NCI-H187 (cell line): Measurements from ENCODE around the gene CSTA.

Experiments used
- DNase-seq, 2 experiments: peaks; one replicate each; lab custom pipeline; 2025; lab: John Stamatoyannopoulos, UW

The CSTA gene, protein sequence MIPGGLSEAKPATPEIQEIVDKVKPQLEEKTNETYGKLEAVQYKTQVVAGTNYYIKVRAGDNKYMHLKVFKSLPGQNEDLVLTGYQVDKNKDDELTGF

DNA sequence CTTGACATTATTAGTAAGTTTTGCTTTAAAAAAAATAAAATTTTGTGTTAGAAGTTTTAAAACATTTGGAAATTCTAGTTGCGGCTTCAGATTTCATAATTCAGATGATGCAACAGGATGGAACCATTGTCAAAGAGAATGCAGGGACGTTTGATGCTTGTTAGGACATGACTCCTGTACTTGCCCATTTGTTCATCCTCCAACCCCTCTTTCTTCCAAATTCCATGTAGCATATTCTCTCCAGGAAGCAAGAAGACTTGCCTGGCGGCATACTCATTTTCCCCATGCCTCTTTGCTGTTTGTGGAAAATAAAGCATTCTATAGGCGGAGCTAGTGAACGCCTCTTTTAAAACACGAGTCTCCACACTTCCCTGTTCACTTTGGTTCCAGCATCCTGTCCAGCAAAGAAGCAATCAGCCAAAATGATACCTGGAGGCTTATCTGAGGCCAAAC is at the start of gene CSTA:
Gene CSTA, plus strand, starts transcription at position 378 of the 453 bp plus-strand sequence. Its CDS starts 45 bp downstream, at position 423.
- DNase-seq = no peak

DNA sequence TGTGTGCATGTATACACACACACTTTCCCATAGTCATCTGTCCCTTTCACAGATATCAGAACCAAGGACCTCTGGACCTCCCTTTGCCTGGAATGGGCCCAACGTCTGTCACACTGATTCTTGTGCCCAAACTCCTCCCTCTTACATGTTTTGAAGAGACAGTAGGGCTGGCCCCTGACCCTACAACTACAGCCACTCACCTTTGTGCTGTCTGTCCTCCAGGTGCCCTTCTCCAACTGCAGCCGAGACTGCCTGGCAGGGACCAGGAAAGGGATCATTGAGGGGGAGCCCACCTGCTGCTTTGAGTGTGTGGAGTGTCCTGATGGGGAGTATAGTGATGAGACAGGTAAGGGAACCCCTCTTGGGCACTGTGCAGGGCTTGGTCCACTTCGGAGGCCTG is 43.2 kb upstream of the CSTA start:
- DNase-seq = no peak

DNA sequence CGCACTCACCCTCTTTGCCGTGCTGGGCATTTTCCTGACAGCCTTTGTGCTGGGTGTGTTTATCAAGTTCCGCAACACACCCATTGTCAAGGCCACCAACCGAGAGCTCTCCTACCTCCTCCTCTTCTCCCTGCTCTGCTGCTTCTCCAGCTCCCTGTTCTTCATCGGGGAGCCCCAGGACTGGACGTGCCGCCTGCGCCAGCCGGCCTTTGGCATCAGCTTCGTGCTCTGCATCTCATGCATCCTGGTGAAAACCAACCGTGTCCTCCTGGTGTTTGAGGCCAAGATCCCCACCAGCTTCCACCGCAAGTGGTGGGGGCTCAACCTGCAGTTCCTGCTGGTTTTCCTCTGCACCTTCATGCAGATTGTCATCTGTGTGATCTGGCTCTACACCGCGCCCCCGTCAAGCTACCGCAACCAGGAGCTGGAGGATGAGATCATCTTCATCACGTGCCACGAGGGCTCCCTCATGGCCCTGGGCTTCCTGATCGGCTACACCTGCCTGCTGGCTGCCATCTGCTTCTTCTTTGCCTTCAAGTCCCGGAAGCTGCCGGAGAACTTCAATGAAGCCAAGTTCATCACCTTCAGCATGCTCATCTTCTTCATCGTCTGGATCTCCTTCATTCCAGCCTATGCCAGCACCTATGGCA is 41.1 kb upstream of the CSTA start:
- DNase-seq = no peak

DNA sequence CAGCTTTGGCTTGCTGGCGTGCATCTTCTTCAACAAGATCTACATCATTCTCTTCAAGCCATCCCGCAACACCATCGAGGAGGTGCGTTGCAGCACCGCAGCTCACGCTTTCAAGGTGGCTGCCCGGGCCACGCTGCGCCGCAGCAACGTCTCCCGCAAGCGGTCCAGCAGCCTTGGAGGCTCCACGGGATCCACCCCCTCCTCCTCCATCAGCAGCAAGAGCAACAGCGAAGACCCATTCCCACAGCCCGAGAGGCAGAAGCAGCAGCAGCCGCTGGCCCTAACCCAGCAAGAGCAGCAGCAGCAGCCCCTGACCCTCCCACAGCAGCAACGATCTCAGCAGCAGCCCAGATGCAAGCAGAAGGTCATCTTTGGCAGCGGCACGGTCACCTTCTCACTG is 40.6 kb upstream of the CSTA start:
- no peak for DNase-seq

DNA sequence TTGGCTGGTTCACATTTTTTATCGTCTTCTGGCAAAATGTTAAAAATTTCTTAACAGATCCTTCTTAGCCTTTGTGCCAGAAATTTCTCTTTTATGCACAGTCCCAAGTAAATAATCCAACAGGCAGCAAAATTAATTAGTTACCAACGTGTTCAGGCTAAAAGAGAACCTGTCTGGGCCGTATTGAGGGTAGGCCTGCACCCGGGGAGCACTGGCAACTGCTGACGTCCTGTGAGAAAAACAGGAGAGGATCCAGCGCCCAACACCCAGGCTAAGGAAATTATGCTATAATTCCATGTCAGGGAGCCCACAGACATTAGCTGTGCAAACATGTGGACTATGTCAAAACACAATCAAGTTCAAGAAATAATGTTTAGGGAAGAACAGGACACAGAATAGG is 30.7 kb upstream of the CSTA start:
- no peak for DNase-seq

DNA sequence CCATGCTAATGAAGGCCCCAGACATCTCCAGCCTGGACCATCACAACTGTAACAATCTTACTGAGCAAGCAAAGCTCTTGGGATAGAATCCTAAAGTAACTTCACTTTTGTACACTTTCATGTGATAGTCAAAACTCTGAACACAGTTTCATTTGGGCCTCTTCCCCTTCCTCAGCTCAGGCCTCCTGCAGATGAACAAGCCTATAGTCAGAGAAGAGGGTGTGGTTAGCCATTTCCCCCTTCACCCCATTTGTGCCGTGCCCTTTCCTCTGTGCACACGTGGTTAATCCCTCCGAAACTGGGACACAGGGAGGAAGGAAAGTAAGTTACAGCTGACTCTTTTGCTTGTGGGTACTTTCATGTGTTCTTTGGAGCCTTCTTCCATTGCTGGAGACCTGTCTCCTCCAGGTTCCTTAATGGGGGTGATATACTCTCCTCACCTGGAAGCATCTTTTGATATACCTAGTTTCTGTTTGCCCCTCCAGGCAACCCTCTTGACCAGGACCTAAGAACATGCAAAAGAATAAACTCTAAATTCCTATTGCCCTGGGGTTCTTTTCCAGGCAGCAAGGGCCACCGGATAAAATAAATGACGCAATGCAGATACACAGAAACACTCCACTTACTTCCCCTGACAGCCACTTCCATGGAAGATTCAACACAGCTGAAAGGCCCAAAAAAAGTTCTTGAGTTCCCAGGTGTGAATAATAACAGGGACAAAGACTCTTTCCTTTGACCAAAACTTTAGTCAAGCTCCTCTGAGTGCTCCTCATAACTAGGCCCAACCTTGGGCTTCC is 29.6 kb upstream of the CSTA start:
- no peak for DNase-seq

DNA sequence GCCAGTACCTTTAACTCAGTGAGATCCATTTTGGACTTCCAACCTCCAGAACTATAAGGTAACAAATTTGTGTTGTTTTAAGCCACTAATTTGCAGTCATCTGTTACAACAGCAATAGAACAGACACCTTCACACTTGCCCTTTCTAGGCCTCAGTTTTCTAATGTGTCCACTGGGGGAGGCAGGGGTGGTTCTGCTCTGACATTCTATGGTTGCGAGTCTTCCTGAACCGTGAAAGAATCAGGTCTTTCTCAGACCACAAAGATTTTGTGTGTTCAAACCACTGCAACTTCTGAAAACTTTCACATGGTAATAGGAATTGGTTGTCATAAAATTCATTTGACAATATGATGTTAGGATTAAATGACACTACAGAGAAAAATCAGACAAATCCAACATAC is 26.8 kb upstream of the CSTA start:
- DNase-seq = no peak

DNA sequence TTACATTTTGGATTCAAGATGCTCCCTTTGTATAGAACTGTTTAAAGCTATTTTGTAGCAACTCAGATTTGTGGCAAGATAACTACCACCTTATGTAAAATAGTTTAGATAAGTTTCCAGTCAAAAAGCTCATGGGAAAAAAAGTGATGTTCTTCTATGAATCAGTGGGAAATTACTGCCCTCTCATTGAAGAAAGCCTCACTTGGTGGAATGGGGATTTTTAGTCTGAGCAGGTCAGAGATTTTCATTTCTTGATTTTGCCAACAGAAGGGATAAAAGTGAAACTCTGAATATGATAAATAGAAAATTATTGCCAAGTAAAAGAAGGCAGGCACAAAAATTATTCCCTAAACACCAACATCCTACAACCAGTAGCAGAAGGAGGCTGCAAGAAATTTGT is 25.8 kb upstream of the CSTA start:
- no peak for DNase-seq

DNA sequence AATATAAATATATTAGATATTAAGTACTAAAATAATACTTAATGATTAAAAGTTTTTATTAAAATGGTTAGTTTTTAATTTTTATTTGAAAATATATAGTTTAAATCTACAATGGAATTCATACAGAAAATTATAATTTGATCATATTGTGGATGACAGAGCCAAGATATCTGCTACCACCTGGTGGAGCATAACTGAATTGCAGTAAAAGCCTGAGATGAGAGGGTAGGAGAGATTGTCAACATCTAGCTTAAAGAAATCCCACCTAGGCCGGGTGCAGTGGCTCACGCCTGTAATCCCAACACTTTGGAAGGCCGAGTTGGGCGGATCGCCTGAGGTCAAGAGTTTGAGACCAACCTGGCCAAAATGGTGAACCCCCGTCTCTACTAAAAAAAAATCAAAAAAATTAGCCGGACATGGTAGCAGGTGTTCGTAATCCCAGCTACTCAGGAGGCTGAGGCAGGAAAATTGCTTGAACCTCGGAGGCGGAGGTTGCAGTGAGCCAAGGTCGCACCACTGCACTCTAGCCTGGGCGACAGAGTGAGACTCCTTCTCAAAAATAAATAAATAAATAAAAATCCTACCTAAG is 25.1 kb upstream of the CSTA start:
- DNase-seq = peak; percentile 26 to 37

DNA sequence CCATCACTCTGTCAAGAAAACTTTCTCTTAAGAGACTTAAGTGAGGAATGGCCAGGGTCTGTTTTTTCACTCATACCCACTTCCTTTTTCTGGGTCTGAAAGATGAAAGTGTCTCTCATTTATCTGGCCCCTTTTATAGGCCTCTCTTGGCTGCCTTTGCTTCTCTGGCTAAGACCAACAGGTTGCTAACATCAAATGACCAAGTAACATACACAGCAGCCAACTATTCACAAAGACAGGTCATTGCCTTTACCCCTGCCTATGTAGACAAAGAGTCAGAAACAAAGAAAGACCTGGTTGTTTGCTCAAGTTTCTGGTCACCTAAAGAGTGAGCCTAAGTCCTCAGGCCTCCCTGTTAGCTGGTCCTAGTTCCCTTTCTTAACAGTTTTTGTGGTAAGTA is 24.0 kb upstream of the CSTA start:
- no peak for DNase-seq

DNA sequence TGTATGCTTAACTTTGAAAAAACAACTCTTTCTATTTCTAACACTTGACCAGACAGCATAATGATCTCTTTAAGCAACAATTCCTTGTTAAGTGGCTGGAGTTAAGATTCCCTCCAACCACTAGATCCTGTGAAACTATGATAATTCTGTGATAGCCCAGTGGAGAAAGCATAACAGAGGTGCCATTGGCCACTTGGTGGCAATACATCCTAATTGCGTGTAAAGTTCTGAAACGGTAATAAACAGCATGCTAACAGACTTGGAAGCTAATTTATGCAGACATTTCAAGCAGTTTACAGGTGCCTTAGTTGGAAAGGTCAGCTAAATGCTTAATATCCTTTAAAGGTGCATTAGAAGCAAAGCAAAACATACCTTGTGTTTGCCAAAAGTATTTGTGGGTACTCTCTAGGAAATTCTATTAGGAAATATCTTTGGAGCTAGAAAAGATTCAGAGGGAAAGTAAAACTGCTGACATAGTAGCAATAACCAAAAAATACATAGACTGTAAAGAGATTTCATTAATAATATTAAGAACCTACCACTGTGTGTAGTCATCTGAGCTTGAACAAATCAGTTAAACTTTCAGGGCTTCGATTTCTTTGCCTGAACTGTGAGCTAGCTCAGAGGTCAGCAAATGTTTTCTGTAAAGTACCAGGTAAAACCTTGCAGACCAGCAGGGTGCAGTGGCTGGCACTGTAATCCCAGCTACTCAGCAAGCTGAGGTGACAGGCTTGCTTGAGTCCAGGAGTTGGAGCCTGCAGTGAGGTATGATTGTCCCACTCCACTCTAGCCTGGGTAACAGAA is 19.0 kb upstream of the CSTA start:
- no peak for DNase-seq

DNA sequence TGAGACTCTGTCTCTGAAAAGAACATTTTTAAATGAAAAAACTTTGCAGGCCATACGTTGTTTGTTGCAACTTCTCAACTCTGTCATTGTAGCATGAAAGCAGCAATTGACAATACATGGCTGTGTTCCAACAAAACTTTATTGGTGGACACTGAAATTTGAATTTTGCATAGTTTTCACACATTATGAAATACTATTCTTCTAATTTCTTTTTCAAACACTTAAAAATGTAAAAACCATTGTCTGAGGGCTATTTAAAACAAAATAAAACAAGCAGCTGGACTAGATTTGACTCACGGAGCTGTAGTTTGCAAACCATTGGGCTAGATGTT is 18.5 kb upstream of the CSTA start:
- no peak for DNase-seq

DNA sequence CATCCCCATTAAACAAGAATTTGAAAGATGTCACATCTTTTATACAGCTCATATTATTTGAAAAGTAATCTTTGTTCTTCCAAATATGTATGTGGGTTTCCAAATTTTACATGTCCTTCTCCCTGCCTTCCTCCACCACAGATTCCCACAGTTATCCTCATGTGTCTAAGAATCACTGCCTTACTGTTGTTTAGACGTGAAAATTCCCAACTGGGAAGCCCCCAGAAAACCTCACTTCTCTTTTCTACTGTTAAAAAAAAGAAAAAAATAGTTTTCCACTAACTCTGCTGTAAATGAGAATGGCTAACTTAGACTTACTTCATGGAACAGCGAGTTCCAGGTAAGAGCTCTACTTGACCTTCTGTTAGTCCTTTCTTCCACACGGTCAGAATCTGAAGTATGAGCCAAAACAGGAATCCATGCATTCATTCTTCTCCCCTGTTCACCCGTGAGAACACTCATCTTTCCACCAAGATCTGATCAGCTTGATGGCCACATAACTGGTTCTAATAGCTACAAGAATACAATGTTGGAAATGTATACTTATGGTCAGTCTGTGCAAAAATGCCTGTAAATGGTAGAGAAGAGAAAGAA is 17.9 kb upstream of the CSTA start:
- DNase-seq = no peak

DNA sequence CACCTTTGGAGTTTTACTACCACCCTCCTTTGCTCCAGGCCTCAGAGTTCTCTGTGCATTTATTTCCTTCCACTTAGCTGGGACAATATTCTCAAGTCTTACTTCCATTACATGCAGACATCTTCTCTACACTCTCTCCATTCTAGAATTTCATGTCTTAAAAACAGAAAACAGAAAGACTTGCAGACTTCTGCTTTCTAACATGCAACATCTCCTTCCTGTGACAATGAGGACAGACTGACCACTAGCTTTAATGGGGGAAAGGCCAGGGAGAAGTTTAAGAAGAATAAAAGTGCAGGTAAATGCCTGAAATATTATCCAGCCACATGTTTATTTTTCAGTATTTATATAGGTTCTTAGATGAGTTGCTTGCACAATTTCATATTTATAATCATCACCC is 17.1 kb upstream of the CSTA start:
- DNase-seq = no peak

DNA sequence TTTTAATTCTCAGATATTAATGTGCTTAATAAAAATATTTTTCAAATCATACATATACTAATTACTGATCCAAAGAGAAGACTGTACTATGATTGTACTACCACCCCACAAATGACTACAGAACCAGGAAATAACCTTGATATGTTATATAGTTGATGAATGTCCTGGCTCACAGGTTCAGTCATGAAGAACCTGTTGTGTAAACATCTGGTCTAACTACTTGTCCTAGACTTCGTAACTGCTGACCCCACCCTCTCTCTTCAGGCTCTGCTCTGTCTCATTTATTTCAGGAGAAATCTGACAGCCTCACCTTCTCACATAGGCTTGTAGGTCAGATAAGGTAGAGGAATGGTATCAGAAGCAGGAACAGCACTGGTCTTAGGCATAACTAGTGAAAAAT is 14.7 kb upstream of the CSTA start:
- no peak for DNase-seq

DNA sequence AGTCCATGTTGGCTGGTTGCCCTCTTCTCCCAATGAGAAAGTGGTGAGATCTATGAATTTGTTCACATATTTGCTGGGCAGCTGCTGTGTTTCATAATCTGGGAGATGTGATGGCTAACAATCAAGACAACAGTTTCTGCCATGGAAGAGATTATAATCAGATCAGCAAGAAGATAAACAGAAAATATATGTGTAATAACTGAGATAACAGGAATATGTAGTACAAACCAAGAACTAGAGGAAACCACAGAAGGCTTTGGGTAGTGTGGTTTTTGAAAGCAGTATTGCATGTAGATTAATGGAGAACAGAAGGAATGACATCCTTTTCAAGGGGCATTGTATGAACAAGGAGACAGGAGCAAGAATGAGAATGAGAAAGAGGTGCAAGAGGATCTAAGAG is 12.2 kb upstream of the CSTA start:
- no peak for DNase-seq

DNA sequence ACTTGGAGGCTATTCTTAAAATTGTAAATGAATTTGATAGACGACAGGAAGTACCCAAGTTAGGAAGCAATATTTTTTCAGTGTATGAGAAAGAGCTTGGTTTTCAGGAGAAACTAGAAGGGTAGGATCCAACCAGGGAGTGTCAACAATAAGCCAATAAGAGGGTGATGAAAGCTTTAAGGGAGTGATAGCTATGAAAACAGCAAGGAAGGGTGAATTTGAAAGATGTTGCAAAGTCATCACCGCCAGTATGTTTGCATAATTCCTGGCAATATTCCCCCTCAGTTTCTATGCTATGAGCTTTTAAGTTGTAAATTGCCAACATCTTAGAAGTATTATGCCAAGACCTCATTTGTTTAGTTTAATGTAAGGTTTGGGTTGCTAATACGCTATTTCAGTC is 11.8 kb upstream of the CSTA start:
- DNase-seq = no peak

DNA sequence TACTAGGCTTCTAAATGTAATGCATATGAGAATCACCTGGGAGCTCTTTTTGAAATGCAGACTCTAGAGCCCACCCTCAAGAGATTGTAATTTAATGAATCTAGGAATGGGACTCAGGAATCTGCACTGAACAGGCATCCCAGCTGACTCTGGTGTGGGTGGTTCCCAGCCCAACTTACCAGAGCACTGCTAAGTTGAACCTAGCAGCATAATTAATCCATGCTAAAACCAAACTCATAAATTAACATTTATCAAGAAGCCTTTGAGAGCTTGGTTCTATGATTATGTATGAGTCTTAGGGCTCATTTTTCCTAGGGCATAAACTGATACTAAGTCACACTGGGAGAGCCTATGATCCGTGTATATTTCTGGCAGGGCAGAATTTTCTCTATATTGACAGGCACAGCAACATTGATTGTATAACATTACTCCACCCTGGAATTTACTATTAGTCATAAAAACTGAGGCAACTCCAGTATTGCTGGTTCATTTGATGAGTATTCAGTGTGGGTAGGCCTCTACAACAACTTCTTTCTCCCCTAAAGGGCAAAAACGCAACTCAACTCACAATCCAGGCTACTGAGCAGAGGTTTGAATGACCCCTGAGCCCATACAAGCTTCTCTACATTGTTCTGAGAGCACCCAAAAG is 10.7 kb upstream of the CSTA start:
- no peak for DNase-seq

DNA sequence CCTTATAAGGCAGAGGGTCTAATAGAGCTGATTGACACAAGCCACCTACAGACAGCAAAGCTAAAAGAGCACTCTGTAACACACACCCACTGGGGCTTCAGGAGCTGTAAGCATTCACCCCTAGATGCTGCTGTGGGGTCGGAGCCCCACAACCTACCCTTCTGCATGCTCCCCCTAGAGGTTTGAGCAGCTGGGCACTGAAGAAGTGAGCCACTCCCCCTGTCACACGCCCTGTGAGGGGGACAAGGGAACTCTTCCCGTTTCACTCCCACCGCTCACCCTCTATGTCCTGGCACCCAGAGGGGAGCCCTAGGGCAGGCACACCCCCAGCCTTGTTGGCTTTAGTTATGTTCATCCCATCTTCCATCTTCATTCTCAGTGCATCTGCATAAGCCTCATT is 9.4 kb upstream of the CSTA start:
- no peak for DNase-seq

DNA sequence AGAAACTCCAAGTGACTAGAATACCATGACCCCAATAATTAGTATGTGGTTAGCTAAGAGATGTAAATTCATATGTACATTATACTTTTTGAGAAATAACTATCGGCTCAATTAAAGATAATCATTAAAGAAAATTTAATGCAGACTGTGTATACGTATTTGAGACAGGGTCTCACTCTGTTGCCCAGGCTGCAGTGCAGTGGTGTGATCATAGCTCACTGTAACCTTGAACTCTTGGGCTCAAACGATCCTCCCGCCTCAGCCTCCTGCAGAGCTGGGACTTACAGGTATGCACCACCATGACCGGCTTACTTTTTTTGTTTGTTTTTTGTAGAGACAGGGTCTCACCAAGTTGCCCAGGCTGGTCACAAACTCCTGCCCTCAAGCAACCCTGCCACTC is 8.7 kb upstream of the CSTA start:
- DNase-seq = no peak

DNA sequence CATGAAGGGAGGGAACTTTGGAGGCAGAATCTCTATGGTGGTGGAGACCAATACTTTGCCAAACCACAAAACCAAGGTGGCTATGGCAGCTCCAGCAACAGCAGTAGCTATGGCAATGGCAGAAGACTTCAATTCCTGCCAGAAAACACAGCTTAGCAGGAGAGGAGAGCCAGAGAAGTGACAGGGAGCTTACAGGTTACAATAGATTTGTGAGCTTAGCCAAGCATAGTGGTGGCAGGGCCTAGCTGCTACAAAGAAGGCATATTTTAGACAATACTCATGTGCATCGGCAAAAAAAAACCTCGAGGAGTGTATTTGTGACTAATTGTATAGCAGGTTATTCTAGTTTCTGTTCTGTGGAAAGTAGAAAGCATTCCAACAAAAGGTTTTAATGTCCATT is 6.4 kb upstream of the CSTA start:
- DNase-seq = no peak
